HG03039 (cell line): ENCODE measurements around the gene COQ8B.

Source experiments
- ATAC-seq: cut with Tn5 transposase; IDR thresholded peaks from one replicate; pipeline ENCODE4 v1.9.1; 2021; ENCODE audit warnings: mild to moderate bottlenecking, moderate library complexity; ENCODE audit not compliant: unreplicated experiment

COQ8B gene

DNA sequence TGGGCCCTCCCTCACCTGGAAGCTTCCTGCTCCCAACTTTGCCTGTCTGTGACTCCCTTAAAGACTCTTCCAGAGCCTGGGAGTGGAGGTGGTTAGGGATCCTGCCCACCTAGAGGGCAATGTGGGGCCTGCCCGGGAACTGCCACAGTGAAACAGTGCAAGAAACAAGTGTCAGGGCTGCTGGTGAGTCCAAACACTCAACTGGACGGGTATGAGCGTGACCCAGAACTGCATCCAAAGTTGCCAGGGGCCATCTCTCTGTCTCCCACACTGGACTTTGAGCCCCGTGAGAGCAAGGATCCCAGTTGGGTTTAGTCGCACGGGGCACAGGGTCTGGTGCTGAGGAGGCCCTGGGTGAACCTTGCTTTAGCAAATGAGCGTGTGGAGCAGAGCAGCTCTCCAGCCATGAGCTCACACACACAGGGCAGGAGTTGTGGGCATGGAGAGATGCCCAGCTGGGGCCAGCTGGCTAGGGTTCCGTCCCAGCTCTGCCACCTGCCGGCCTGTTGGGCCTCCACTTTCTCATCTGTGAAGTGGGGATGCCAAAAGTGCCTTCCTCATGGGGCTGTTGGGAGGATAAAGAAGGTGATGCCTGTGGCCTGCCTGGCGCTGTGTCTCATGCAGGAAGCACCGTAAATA is 23.4 kb downstream of the COQ8B start:
- no peak for ATAC-seq

DNA sequence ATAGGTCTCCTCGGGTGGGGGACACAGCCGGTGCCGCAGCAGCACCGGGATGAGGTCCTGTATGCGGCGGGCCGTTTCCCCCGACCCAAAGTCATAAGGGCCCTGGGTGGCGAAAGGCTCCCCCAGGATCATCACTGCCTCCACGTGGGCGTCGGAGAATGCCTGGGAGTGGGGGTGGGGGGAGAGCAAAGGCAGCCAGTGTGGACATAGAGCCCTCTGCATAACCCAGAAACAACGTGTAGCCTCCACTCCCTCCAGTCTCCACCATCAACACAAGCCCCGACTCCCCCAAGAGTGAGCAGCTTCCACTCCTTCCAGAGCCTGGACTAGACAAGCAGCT is 24.5 kb downstream of the COQ8B start:
- no peak for ATAC-seq

DNA sequence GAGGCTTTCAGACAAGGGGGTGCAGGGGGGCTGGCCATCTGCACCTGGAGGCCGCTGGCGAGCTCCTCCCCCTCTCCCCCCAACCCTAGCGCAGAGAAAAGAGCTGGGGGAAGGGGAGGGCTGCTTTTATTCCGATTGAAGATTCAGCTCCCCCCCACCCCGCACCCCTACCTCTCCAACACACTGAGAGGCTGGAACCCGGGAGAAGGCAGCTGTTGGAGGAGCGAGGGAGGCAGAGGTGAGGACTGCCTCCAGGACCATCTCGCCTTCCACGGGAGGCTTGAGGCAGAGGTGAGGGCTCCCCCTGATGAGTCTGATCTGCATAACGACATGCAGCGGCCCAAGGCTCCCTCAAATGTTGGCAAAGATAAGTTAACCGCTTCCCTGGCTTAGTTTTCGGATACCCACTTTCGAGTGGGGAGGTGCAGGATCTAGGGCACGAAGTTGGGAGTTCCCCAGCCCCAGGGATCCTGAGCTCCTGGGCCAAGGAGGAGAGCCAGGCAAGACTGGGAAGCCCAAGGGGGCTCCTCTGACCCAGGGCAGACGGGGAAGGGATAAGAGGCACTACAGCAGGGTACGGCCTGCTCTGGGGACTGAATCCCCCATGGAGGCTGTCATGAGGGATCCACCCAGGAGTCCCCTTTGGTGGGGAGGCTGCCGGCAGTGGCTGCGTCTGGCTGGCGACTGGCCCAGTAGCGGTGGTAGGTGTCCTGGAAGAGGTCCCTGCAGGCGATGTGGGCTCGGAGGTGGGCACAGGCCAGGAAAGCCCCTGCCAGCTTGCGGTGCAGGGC is 25.1 kb downstream of the COQ8B start:
- no peak for ATAC-seq

DNA sequence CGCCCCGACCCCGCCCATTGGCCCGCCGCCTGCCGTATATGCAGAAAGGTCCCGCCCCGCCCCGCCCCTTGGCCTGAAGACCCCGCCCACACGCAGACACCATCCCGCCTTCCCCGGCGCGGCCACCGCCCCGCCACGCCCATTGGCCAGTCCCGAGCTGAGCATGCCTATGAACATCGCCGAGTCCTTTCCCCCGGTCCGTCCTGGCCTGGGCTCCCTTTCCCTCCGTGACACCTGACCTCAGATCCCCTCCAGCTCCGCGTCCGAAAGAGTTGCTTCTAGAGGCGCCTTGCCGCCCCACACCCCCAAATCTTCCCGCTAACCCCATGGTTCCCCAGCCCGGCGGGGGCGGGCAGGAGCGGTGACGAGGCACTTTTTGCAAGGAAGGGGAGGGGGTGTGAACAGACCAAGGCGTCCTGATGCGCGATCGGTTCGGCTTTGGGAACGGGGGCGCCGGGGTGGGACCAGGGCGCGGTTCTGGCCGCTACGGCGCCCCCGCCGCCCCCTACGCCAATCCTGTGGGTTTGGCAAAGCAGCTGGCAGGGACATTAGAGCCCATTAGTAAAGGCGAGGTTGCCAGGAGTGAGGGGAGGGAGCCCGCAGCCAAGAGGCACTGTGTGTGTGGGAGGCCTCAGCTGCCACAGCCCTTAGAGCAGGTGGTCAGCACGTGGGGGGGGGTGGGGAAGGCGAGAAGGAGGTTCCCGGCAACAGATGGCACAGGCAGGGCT is 25.8 kb downstream of the COQ8B start:
- peak; percentile 50 for ATAC-seq

DNA sequence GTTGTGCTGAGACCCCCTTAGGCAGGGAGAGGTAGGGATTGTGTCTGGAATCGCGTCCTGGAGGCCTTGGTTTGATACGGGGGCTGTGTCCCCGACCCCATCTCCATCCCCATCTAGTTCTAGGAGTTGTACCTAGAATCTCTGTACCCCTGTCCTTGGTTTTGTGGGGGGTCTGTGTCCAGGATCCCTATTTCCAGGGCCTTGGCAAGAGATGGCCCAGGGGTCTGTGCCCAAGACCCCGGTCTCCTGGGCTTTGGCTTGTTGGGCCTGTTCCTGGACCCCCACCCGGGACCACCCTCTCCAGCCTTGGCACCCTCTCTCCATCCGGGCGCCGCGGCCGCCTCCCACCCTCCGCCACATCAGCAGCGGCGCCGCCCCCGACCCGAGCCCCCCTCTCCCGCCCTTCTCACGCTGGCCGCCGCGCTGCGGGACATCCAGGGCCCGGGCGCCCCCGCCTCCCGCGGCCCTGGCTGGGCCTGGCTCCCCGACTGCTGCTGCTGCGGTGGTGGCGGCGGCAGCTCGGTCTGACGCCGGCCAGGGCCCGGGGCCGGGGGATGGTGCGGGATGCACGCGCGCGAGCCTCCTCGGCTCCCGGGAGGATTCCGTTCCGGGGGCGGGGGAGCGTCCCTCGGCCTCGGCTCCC is 26.5 kb downstream of the COQ8B start, which contains the start of gene NUMBL:
Gene NUMBL, minus strand, starts transcription at position 602 of the 643 bp plus-strand sequence. Its CDS starts 168 bp downstream, at position 434.
- ATAC-seq: no peak

DNA sequence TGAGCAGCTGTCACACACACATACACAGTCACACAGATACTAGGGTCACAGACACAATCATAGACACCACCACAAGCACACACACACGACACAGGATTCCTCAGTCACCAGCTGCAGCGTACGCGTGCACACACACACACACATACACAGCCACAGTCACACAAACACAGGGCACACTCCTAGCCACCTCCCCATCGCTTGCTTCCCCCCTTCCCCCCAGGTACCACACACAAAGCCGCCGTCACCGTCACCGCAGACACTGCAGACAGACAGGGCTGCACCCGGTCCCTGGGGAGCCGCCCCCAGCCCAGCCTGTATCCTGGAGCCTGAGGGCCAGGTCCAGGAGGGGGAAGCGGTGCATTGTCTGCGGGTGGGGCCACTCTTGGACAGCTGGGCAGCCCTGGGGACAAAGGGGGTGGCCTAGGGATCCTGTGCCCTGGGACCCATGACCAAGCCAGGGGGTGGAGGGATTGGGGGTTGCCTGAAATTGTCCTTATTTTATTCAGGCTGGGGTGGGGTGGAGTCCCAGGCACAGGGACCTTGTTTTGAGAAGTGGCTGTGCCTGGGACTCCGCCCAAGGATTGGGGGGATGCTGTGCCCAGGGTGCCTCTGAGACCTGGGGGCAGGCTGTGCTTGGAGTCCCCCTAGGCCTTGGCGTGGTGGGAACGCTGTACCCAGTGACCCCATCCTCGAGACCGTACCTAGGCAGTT is 27.2 kb downstream of the COQ8B start:
- no peak for ATAC-seq

DNA sequence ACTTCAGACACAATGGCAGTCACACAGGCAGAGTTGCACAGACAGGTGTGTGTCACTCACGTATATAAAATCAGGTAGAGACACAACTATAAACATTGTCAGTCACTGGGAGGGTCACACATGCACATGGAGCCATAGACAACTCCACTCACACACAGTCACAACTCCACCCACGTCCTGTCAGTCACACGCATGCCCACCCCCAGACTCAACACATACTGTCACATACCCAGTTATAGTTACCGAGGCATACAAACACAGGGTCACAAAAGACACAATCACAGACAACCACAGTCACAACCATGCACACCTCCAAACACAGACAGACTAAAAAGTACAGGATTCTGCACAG is 27.7 kb downstream of the COQ8B start:
- no peak for ATAC-seq

DNA sequence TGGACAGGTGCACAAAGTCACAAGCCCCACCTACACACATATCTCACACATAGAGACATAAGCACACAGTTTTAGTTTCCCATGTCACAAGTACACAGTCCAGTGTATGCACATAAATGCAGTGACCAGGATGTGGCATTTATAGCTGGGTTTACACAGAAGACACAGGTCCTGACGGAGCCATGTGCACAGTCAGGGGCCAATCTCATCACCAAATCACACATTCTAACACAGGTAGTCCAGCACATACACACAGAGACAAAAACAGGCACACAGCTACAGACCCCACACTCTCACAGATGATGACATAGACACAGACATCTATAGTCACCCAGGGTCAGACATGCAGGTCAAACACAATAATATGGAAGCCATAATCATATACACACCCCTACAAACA is 28.4 kb downstream of the COQ8B start:
- no peak for ATAC-seq

DNA sequence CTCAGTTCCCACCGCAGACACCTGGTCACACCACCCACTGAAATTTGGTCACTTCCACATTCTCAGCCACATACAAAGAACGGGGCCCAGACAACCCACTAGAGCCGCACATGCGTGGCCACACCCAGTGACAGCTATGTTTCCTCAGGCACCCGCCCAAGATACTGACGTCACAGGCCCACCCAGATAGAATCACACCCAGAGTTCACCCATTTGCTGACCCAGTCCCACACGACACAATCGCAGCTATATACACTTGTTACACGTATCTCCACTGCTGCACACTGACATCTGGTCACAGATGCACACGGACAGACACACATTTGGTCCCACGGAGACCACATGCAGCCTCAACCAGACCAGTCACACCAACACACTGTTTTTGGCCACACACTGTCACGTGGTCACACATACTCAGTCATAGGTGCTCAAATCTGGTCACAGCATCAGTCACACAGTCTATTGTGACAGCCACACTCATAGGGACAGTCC is 29.1 kb downstream of the COQ8B start:
- ATAC-seq: no peak

DNA sequence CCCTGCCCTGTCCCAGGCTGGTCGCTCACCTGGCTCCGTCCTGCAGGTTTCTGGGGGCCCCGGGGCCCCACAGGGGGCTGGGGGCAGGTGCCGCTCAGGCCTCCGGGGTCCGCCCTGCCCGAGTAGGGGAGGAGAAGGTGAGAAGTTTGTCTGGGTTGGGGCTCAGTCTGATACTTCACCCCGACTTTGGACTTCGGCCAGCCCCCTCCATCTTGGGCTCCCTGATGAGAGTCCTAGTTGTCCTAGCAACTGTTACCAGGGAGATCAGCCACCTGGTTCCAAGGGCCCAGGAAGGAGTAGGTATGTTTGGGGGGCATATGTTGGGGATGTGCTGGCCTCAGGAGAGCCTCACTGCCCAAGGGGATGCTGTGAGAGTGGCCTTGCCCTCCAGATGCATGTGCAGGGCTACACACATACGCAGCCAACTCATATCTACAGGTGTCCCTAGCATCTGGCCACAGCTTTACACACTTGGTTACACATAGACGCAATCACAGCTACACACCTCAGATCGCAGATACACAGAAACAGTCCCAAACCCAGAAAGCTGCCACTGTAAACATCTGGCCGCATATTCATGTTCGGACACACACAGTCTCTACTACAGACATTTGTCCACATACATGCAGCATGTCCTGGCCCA is 29.7 kb downstream of the COQ8B start:
- ATAC-seq: no peak

DNA sequence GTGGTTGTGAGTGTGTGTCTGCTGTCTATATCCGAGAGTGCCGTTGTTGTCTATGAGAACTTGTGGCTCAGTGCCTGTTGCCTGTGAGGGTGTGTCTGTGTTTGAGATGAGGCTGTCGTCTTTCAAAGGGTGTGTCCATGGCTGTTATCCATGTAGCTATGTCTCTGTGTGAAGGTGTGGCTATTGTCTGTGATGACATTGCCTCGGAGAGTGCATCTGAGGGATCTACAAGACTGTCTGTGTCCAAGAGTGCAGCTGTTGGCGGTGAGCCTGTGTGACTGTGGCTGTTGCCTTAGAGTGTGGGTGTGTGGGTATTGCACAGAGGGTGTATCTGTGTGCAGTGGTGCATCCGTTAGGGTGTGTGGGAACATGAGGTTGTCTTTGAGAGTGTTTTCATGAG is 31.1 kb downstream of the COQ8B start:
- no peak for ATAC-seq

DNA sequence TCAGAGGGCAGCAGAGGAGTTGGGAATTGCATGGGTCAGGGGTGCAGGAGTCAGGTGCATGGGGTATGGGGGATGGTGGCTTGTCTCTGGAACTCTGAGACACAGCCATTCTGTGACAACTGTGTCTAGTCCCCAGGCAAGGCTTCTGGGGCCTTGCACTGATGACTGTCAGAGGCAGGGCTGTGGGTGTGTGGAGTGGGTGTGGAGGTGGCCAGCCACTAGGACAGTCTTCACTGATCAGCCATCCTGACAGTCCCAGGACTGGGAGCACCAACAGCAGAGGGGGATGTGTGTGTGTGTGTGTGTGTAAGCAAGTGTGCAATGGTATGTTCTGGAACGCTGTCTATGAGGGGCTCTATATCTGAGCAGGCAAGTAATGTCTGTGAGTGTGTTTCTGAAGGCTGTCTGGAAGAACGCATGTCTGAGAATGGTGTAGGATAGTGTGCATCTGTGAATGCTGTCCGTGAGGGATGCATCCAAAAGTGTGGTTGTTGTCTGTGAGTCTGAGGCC is 31.6 kb downstream of the COQ8B start:
- ATAC-seq: no peak

DNA sequence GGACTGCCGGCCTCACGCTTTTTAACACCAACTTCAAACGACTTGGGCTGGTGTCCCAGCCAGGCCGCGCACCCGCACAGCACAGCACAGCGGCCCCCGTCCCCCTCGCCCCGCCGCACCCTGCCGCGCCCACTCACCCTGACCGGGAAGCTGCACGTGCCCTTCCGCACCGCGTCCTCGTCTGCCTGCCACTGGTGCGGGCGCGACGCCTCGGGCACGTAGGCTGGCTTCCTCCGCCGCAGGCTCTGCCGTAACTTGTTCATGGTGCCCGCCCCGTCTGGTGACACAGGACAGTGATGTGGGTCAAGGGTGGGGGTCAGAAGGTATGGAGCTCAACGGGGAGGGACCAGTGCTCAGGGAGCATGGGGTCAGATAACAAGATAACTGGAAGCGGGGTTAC is 32.4 kb downstream of the COQ8B start:
- no peak for ATAC-seq

DNA sequence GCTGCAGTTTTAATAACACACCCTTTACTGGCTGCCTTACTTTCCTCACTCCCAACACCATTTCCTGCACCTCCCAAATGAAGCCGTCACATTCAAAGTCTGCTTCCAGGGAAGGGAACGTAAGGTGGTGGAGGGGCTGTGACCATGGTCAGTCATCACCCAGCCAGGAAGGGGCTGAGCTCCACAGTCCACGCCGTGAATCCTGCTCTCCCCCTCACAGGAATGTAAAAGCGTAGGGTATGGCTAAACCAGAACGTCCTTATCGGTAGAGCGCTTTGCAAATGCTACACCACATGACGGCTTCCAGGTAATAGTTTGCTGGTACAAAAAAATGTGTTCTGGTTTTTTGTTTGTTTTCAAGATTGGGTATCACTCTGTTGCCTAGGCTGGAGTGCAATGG is 33.2 kb downstream of the COQ8B start:
- ATAC-seq: no peak

DNA sequence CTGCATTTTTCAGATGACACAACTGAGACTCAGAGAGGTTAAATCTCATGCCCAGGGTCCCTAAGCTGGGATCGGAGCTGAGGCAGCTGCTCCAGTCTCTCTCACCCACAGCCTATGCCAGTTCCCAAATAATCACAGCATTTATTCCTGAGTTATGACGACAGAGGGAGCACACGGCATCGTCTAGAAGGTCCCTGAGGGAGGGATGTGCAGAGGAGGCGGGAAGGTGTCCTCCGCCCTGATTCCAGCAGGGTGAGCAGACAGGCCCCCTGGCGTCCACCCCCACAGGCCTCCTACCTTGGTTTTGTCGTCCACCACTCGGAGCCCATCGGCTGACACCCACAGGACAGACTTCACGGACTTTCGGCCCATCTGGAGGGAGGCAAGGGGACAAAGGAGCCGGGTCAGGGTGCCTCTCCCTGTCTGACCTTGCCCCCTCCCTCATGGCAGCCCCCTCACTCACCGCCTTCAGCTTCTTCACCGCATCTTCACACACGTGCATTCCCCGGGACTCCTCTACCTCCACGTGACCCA is 34.2 kb downstream of the COQ8B start:
- no peak for ATAC-seq

DNA sequence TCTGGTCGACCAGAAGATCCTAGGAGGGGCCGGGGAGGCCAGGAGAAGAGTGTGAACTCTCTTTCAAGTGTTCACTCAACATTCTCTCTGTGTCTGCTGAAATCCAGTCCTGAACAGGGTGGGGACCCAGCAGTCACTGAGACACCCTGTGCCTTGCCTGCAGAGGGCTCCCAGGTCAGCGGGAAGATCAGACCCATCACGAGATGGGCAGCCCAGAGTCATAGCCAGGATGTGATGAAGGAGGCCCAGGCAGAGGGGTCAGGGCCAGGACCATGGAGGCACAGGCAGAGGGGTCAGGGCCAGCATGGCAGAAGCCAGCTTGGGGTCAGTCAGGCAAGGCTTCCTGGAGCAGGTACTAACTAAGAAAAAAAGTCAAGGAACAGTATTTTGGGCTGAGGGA is 35.6 kb downstream of the COQ8B start:
- no peak for ATAC-seq

DNA sequence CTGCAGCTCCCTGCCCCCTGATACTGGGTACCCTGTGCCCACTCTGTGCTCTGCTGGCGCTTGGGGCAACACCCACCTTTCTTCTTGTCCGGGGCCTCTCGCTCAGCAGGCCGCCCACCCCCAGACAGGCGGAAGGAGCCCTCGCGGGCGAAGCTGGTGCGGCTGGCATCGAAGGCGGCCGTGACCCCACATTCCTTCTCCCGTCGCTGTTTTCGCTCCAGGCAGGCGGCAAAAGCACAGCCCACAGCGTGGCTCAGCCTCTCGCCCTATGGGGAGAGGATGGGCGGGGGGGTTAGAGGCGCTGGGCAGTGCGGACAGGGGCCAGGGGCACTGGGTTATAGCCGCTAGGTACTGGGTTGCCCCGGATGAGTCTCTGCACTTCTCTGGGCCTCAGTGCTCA is 39.5 kb downstream of the COQ8B start:
- no peak for ATAC-seq

DNA sequence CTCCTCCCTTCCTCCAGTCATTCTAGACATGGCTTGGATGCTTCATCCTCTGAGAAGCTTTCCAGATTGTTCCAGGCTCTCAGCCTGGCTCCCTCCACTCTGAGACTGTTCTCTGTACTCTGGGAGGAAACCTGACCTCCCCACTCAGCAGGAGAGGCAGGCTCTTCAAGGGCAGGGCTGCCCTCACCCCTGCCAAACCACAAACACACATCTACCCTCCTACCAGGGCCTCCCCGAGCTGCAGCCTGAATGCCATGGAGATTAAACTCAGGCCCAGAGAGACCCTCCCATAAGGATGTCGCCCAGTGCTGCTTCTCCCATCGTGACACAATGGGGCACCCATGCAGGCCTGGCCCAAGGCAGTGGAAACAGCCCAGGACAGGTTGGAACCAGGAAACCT is 42.4 kb downstream of the COQ8B start:
- ATAC-seq: no peak

DNA sequence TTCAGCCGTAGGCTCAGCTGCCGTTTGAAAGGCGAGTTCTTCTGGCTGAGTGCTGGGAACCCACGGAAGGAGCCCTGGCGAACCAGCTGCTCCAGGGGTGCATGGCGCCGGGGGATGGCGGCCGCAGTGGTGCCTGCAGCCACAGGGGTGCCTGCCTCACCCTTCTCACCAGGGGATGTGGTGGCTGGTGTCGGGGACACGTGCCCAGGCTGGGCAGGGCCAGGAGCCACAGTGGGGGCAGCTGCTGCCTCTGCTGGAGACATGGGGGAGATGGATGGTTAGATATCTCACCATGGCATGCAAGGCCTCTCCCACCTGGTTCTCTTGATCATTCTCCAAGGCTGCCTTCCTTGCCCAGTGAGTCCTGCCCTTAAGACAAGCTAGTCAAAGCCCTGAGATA is 43.3 kb downstream of the COQ8B start:
- no peak for ATAC-seq
